HepG2 (cell line): ENCODE data around the gene ST6GALNAC4. TPM values are rescaled to one million over a fixed set of nuclear protein-coding genes. Genes with fewer than 3 reads are reported as not detected.

Experiments
- CSRNP2 ChIP-seq: sonication (generic); formaldehyde crosslinking; conservative IDR thresholded peaks from 2 replicates; pipeline ENCODE4 v1.8.0; 2022; ENCODE audit warnings: low read depth, missing genetic modification reagents
- EED ChIP-seq: sonication (generic); formaldehyde crosslinking; IDR thresholded peaks from 2 replicates; pipeline ENCODE4 v1.5.0; 2020; ENCODE audit warnings: mild to moderate bottlenecking, missing genetic modification reagents
- KDM3A ChIP-seq: IDR thresholded peaks from 2 replicates; pipeline ENCODE4 v1.6.1; 2018; ENCODE audit warnings: low read depth, missing compliant biosample characterization
- KLF11 ChIP-seq: IDR thresholded peaks from 2 replicates; pipeline ENCODE4 v1.6.1; 2016; ENCODE audit warnings: missing compliant biosample characterization
- MAFF ChIP-seq: IDR thresholded peaks from 2 replicates; pipeline ENCODE4 v1.6.1; 2011; ENCODE audit warnings: low read depth, low read length, improper control_type of control experiment
- MTF1 ChIP-seq: sonication (generic); formaldehyde crosslinking; IDR thresholded peaks from 2 replicates; pipeline ENCODE4 v1.5.0; 2020; ENCODE audit warnings: missing genetic modification reagents
- MYNN ChIP-seq: sonication (generic); formaldehyde crosslinking; IDR thresholded peaks from 2 replicates; pipeline ENCODE4 v1.4.0; 2020; ENCODE audit warnings: mild to moderate bottlenecking, low read depth, missing genetic modification reagents
- MZF1 ChIP-seq: sonication (generic); formaldehyde crosslinking; IDR thresholded peaks from 2 replicates; pipeline ENCODE4 v1.8.1; 2023; ENCODE audit warnings: mild to moderate bottlenecking, missing genetic modification reagents, borderline replicate concordance
- PCBP2 ChIP-seq: fragments of 200-400 bp; formaldehyde crosslinking; optimal IDR thresholded peaks from 2 replicates; pipeline ENCODE3; 2018; ENCODE audit warnings: low read length, low read depth; ENCODE audit not compliant: poor library complexity, severe bottlenecking
- PHF8 ChIP-seq: sonication (generic); formaldehyde crosslinking; IDR thresholded peaks from 2 replicates; pipeline ENCODE4 v1.5.0; 2020; ENCODE audit warnings: missing genetic modification reagents
- PLRG1 ChIP-seq: fragments of 450-650 bp; conservative IDR thresholded peaks from 2 replicates; pipeline ENCODE4 v1.6.1; 2016
- POGK ChIP-seq: sonication (generic); formaldehyde crosslinking; conservative IDR thresholded peaks from 2 replicates; pipeline ENCODE4 v1.8.0; 2022; ENCODE audit warnings: mild to moderate bottlenecking, moderate library complexity, missing genetic modification reagents
- PTBP1 ChIP-seq: fragments of 200-400 bp; formaldehyde crosslinking; IDR thresholded peaks from 2 replicates; pipeline ENCODE4 v1.6.1; 2018; ENCODE audit warnings: low read length, low read depth; ENCODE audit not compliant: poor library complexity, severe bottlenecking
- RARA ChIP-seq: IDR thresholded peaks from 2 replicates; pipeline ENCODE4 v1.6.1; 2016; ENCODE audit warnings: missing genetic modification reagents, missing compliant biosample characterization
- RCOR2 ChIP-seq: IDR thresholded peaks from 2 replicates; pipeline ENCODE4 v1.6.1; 2016; ENCODE audit warnings: missing biosample characterization, missing genetic modification reagents
- REL ChIP-seq: sonication (generic); formaldehyde crosslinking; conservative IDR thresholded peaks from 2 replicates; pipeline ENCODE4 v1.8.0; 2022; ENCODE audit warnings: mild to moderate bottlenecking, missing genetic modification reagents, moderate library complexity
- SOX6 ChIP-seq, 2 experiments: fragments of 450-650 bp in 1 of 2; sonication (generic) in 1 of 2; formaldehyde crosslinking in 1 of 2; IDR thresholded peaks; 2 replicates each; pipeline versions ENCODE4 v1.4.0 to v1.6.1; 2017 to 2020; ENCODE audit warnings: antibody characterized with exemption in 1 of 2, mild to moderate bottlenecking in 1 of 2, missing genetic modification reagents in 1 of 2
- U2AF2 ChIP-seq: fragments of 200-400 bp; formaldehyde crosslinking; IDR thresholded peaks from 2 replicates; pipeline ENCODE4 v1.6.1; 2017; ENCODE audit warnings: low read depth, mild to moderate bottlenecking, low read length
- ZMAT3 ChIP-seq: sonication (generic); formaldehyde crosslinking; conservative IDR thresholded peaks from 2 replicates; pipeline ENCODE4 v1.7.0; 2021; ENCODE audit warnings: missing genetic modification reagents
- ZNF564 ChIP-seq: sonication (generic); formaldehyde crosslinking; IDR thresholded peaks from 2 replicates; pipeline ENCODE4 v1.8.1; 2023; ENCODE audit warnings: mild to moderate bottlenecking, missing genetic modification reagents
- ZNF619 ChIP-seq: sonication (generic); formaldehyde crosslinking; IDR thresholded peaks from 2 replicates; pipeline ENCODE4 v1.4.0; 2020; ENCODE audit warnings: mild to moderate bottlenecking, missing genetic modification reagents
- ZNF773 ChIP-seq: sonication (generic); formaldehyde crosslinking; IDR thresholded peaks from 2 replicates; pipeline ENCODE4 v1.4.0; 2020; ENCODE audit warnings: missing genetic modification reagents, borderline replicate concordance
- polyA plus RNA-seq, 8 experiments: library from polyadenylated mRNA; depleted of rRNA in 3 of 8; stranded (reverse) in 7 of 8; unstranded in 1 of 8; fragments of >200 nt; fragmentation: Illumina TruSeq in 4 of 8; extraction: Trizol in 4 of 8; gene quantifications; 2 replicates each; pipeline versions ENCODE4 v1.2.1 to v1.2.3, GENCODE V29; 2011 to 2016; ENCODE audit warnings: low read depth in 4 of 8, missing spikeins in 1 of 8, mixed read lengths in 1 of 8; ENCODE audit not compliant: insufficient read depth in 1 of 8
- total RNA-seq, 5 experiments: library from RNA; depleted of rRNA; stranded (reverse); fragments of >200 nt; fragmentation: Illumina TruSeq; extraction: Trizol; gene quantifications; 2 replicates each; pipeline ENCODE4 v1.2.3, GENCODE V29; 2016; ENCODE audit warnings: low read depth in 1 of 5
- TF ChIP-seq, protein P1 (sequence below): sonication (generic); formaldehyde crosslinking; IDR thresholded peaks from 2 replicates; pipeline ENCODE4 v1.5.0; 2020; ENCODE audit warnings: missing genetic modification reagents
- TF ChIP-seq, protein P2 (sequence below): sonication (generic); formaldehyde crosslinking; IDR thresholded peaks from 2 replicates; pipeline ENCODE4 v1.8.1; 2022; ENCODE audit warnings: low read depth, mild to moderate bottlenecking, missing genetic modification reagents

Gene ST6GALNAC4
- total and polyA plus RNA-seq, 2 of the 13 experiments (the other 11 are each of a cell fraction or from before 2014, with no cell fraction given): 18.8 to 27.7 TPM

GRCh38 chr9:127897193-127897692 lies 19.6 kb downstream of the ST6GALNAC4 start (continued):
- TF ChIP-seq CSRNP2 (CRISPR knock-in tag): no peak
- no peak for TF ChIP-seq MAFF
- TF ChIP-seq, protein P1, sequence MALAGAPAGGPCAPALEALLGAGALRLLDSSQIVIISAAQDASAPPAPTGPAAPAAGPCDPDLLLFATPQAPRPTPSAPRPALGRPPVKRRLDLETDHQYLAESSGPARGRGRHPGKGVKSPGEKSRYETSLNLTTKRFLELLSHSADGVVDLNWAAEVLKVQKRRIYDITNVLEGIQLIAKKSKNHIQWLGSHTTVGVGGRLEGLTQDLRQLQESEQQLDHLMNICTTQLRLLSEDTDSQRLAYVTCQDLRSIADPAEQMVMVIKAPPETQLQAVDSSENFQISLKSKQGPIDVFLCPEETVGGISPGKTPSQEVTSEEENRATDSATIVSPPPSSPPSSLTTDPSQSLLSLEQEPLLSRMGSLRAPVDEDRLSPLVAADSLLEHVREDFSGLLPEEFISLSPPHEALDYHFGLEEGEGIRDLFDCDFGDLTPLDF (CRISPR knock-in tag): no peak
- TF ChIP-seq POGK (CRISPR knock-in tag): no peak
- TF ChIP-seq ZMAT3 (CRISPR knock-in tag): peak; percentile 74
- 0 out of 2 replicates have a peak, but pooled peaks have one; percentile 39 for TF ChIP-seq MYNN (CRISPR knock-in tag)
- TF ChIP-seq, protein P2, sequence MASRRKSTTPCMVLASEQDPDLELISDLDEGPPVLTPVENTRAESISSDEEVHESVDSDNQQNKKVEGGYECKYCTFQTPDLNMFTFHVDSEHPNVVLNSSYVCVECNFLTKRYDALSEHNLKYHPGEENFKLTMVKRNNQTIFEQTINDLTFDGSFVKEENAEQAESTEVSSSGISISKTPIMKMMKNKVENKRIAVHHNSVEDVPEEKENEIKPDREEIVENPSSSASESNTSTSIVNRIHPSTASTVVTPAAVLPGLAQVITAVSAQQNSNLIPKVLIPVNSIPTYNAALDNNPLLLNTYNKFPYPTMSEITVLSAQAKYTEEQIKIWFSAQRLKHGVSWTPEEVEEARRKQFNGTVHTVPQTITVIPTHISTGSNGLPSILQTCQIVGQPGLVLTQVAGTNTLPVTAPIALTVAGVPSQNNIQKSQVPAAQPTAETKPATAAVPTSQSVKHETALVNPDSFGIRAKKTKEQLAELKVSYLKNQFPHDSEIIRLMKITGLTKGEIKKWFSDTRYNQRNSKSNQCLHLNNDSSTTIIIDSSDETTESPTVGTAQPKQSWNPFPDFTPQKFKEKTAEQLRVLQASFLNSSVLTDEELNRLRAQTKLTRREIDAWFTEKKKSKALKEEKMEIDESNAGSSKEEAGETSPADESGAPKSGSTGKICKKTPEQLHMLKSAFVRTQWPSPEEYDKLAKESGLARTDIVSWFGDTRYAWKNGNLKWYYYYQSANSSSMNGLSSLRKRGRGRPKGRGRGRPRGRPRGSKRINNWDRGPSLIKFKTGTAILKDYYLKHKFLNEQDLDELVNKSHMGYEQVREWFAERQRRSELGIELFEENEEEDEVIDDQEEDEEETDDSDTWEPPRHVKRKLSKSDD (CRISPR knock-in tag): 0 out of 2 replicates have a peak, but pooled peaks have one; percentile 16
- TF ChIP-seq MTF1 (CRISPR knock-in tag): no peak
- no peak for TF ChIP-seq U2AF2
- no peak for TF ChIP-seq PLRG1
- no peak for TF ChIP-seq PTBP1
- TF ChIP-seq ZNF619 (CRISPR knock-in tag): no peak
- no peak for TF ChIP-seq EED (CRISPR knock-in tag)
- no peak for TF ChIP-seq PCBP2
- TF ChIP-seq KLF11 (CRISPR knock-in tag): no peak
- no peak for TF ChIP-seq MZF1
- no peak for TF ChIP-seq SOX6 (IDR thresholded peaks at IDR 0.05)
- peak; percentile 64 for TF ChIP-seq SOX6 (CRISPR knock-in tag; IDR thresholded peaks at IDR 0.05)
- peak; percentile 60; the same call in 1 of the 2 replicates for TF ChIP-seq KDM3A (CRISPR knock-in tag)
- peak; percentile 23; the same call in 1 of the 2 replicates for TF ChIP-seq PHF8 (CRISPR knock-in tag)
- TF ChIP-seq ZNF773 (CRISPR knock-in tag): no peak
- no peak for TF ChIP-seq RCOR2 (CRISPR knock-in tag)
- TF ChIP-seq REL (CRISPR knock-in tag): no peak
- no peak for TF ChIP-seq ZNF564 (CRISPR knock-in tag)
- peak; percentile 80 for TF ChIP-seq RARA (CRISPR knock-in tag)
